NT2/D1 (cell line): ENCODE data around the gene CACNB3.

Source experiments
- SUZ12 ChIP-seq: IDR thresholded peaks from 2 replicates; pipeline ENCODE4 v1.6.1; 2011; ENCODE audit not compliant: insufficient read length, insufficient read depth; ENCODE audit errors: extremely low read depth
- ZNF274 ChIP-seq: IDR thresholded peaks from 2 replicates; pipeline ENCODE4 v1.6.1; 2011; ENCODE audit warnings: mild to moderate bottlenecking, low read depth, low read length

DNA sequence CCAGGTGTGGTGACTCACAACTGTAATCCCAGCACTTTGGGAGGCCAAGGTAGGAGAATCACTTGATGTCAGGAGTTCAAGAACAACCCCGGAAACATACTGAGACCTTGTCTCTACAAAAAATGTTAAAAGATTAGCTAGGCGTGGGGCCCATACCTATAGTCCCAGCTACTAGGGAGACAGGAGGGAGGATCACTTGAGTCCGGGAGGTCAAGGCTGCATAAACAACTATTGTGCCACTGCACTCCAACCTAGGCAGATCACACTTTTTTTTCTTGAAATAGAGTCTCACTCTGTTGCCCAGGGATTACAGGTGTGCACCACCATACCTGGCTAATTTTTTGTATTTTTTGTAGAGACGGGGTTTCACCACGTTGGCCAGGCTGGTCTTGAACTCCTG lies 41.3 kb downstream of the CACNB3 start:
- TF ChIP-seq SUZ12 (no peak), ZNF274 (no peak)
